AG04449 (cell line): ENCODE results near the gene ADAMTS14.

Experiments used
- CTCF ChIA-PET: fragments of 350-600 bp; formaldehyde crosslinking; extraction: SDS; loops from one replicate; lab custom pipeline; 2021; ENCODE audit warnings: antibody characterized with exemption; lab: Yijun Ruan, JAX
- POLR2A ChIA-PET: fragments of 400-600, 350-600 bp; formaldehyde crosslinking; extraction: SDS; loops from one replicate; lab custom pipeline; 2020; ENCODE audit warnings: antibody characterized with exemption, inconsistent platforms; lab: Yijun Ruan, JAX
- DNase-seq: peaks from one replicate; pipeline ENCODE4 v3.0.0-alpha.2; 2010; ENCODE audit warnings: low read depth, low spot score
- H3K4me3 ChIP-seq: 2 replicates; pipeline ENCODE4 v1.5.1; 2011; ENCODE audit warnings: low read depth, mild to moderate bottlenecking, control low read depth, low read length
- CTCF ChIP-seq: IDR thresholded peaks from one replicate; pipeline ENCODE4 v1.5.1; 2011; ENCODE audit warnings: mild to moderate bottlenecking, moderate library complexity, low read length, control low read depth, inconsistent platforms; ENCODE audit not compliant: insufficient read depth; ENCODE audit errors: missing control alignments

ADAMTS14 gene

GRCh38 chr10:70729763-70730357 lies 57.6 kb downstream of the ADAMTS14 start:
- no peak for DNase-seq
- ChIA-PET POLR2A (no interaction called here), CTCF (no interaction called here)
- no peak for TF ChIP-seq CTCF
- no peak overlapping the region for H3K4me3 ChIP-seq

- CTCF ChIA-PET = interaction anchor here (1.2 kb wide), 1 partner anchor 172 kb away, joined by 3 read pairs; no protein-coding TSS in a partner anchor
- no peak for TF ChIP-seq CTCF
- POLR2A ChIA-PET = no interaction called here
- DNase-seq = no peak
- no peak overlapping the region for H3K4me3 ChIP-seq
Observed at GRCh38 chr10:70730955-70731354, 58.6 kb downstream of the ADAMTS14 start.

- ChIA-PET CTCF (interaction anchor here (0.8 to 1.5 kb wide), 2 partner anchors 22 to 183 kb away, joined by 4 to 7 read pairs; no protein-coding TSS in a partner anchor), POLR2A (no interaction called here)
- no peak for TF ChIP-seq CTCF
Observed at GRCh38 chr10:70732569-70732968, 60.3 kb downstream of the ADAMTS14 start.

GRCh38 chr10:70733051-70733450 lies 60.7 kb downstream of the ADAMTS14 start:
- POLR2A ChIA-PET = no interaction called here

More at GRCh38 chr10:70732569-70732968, 60.3 kb downstream of the ADAMTS14 start:
- H3K4me3 ChIP-seq = no peak overlapping the region
- no peak for DNase-seq

GRCh38 chr10:70735161-70735560 lies 62.9 kb downstream of the ADAMTS14 start:
- ChIA-PET CTCF (no interaction called here), POLR2A (no interaction called here)
- no peak overlapping the region for H3K4me3 ChIP-seq
- TF ChIP-seq CTCF = no peak
- DNase-seq = no peak

More at GRCh38 chr10:70733051-70733450, 60.7 kb downstream of the ADAMTS14 start:
- no peak overlapping the region for H3K4me3 ChIP-seq
- CTCF ChIA-PET = interaction anchor here (0.8 to 1.5 kb wide), 2 partner anchors 21 to 183 kb away, joined by 4 to 7 read pairs; no protein-coding TSS in a partner anchor
- no peak for TF ChIP-seq CTCF
- DNase-seq = no peak

GRCh38 chr10:70736525-70736924 lies 64.2 kb downstream of the ADAMTS14 start:
- TF ChIP-seq CTCF = no peak
- ChIA-PET CTCF (interaction anchor here (1.0 to 16.5 kb wide), 2 partner anchors 22 to 23 kb away, joined by 4 to 155 read pairs; no protein-coding TSS in a partner anchor), POLR2A (no interaction called here)

More at GRCh38 chr10:70736525-70736924, 64.2 kb downstream of the ADAMTS14 start:
- no peak for DNase-seq
- H3K4me3 ChIP-seq = no peak overlapping the region
